Measurements from ENCODE around the gene CDH4.

DNA sequence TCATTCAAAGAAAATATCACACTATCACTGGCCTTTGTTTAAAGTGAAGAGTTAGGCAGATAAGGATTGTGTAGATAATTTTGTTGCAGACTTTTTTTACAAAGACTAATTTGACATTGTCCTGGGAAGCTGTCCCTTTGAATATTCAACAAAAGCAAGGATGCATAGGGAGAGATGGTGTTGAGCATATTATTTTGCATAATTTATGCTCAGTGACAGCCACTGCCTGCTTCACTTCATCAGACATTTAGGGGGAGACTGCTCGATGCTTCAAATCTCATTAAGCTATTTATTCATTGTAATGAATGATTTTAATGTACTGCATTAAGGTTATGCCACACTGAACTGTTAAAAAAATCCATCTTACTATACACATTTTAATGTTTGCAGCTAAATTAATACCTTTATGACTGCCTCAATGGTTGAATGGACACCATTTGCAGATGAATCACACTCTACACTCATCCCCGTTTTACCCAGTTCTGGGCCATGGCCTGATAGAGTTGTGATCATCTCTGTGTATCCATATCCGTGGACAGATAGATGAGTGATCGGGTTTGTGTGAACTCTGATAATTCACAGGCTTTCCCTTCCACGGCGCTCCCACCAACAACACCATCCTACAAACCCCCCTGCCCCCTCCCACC, 128.0 kb downstream of the CDH4 start:
- no peak for TF ChIP-seq POLR2A (IDR thresholded peaks at IDR 0.05)
- TF ChIP-seq, protein P1, sequence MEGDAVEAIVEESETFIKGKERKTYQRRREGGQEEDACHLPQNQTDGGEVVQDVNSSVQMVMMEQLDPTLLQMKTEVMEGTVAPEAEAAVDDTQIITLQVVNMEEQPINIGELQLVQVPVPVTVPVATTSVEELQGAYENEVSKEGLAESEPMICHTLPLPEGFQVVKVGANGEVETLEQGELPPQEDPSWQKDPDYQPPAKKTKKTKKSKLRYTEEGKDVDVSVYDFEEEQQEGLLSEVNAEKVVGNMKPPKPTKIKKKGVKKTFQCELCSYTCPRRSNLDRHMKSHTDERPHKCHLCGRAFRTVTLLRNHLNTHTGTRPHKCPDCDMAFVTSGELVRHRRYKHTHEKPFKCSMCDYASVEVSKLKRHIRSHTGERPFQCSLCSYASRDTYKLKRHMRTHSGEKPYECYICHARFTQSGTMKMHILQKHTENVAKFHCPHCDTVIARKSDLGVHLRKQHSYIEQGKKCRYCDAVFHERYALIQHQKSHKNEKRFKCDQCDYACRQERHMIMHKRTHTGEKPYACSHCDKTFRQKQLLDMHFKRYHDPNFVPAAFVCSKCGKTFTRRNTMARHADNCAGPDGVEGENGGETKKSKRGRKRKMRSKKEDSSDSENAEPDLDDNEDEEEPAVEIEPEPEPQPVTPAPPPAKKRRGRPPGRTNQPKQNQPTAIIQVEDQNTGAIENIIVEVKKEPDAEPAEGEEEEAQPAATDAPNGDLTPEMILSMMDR (IDR thresholded peaks at IDR 0.05), result no peak
